ENCODE results near the gene SLC35B4.
A peak's percentile ranks its signal among the peaks of the same experiment; 100 is the strongest.

The SLC35B4 gene

GRCh38 chr7:134316539-134317344, at the start of gene SLC35B4:
TSS of gene SLC35B4 (minus strand) at chr7:134316930. CDS start at chr7:134316751, 179 bp downstream.
- DNase-seq, result peak; percentile 97

GRCh38 chr7:134366481-134366880, 49.8 kb upstream of the SLC35B4 start:
- no peak for DNase-seq

GRCh38 chr7:134365341-134366054, 48.8 kb upstream of the SLC35B4 start:
- no peak for DNase-seq

GRCh38 chr7:134364619-134365037, 47.9 kb upstream of the SLC35B4 start:
- no peak for DNase-seq

GRCh38 chr7:134362587-134363483, 46.1 kb upstream of the SLC35B4 start:
- no peak for DNase-seq

GRCh38 chr7:134359787-134360432, 43.2 kb upstream of the SLC35B4 start:
- DNase-seq, result no peak

GRCh38 chr7:134357486-134357885, 40.8 kb upstream of the SLC35B4 start:
- DNase-seq, result no peak

GRCh38 chr7:134356421-134356936, 39.7 kb upstream of the SLC35B4 start:
- DNase-seq, result no peak

- DNase-seq, result no peak
Measured at GRCh38 chr7:134355927-134356326, 39.2 kb upstream of the SLC35B4 start.

- DNase-seq, result no peak
Measured at GRCh38 chr7:134355004-134355525, 38.3 kb upstream of the SLC35B4 start.

- no peak for DNase-seq
Measured at GRCh38 chr7:134353411-134353810, 36.7 kb upstream of the SLC35B4 start.

- no peak for DNase-seq
Measured at GRCh38 chr7:134351424-134351823, 34.7 kb upstream of the SLC35B4 start.

GRCh38 chr7:134350709-134351108, 34.0 kb upstream of the SLC35B4 start:
- DNase-seq, result no peak

GRCh38 chr7:134347567-134347966, 30.8 kb upstream of the SLC35B4 start:
- DNase-seq, result no peak

- DNase-seq, result no peak
Measured at GRCh38 chr7:134343796-134344195, 27.1 kb upstream of the SLC35B4 start.

- no peak for DNase-seq
Measured at GRCh38 chr7:134343136-134343535, 26.4 kb upstream of the SLC35B4 start.

- no peak for DNase-seq
Measured at GRCh38 chr7:134339475-134339874, 22.7 kb upstream of the SLC35B4 start.

- no peak for DNase-seq
Measured at GRCh38 chr7:134337980-134338379, 21.2 kb upstream of the SLC35B4 start.

- DNase-seq, result no peak
Measured at GRCh38 chr7:134334408-134334807, 17.7 kb upstream of the SLC35B4 start.

GRCh38 chr7:134333943-134334342, 17.2 kb upstream of the SLC35B4 start:
- DNase-seq, result no peak

GRCh38 chr7:134332892-134333291, 16.2 kb upstream of the SLC35B4 start:
- no peak for DNase-seq

- DNase-seq, result no peak
Measured at GRCh38 chr7:134331393-134331792, 14.7 kb upstream of the SLC35B4 start.

Measured in stimulated activated CD4-positive, alpha-beta T cell treated with anti-CD3 and anti-CD28 coated beads, Interleukin-1b, Interleukin-23, amount 100 ng/mL, for 48 hours (primary cell).